ENCODE data around the gene PSD2.

DNA sequence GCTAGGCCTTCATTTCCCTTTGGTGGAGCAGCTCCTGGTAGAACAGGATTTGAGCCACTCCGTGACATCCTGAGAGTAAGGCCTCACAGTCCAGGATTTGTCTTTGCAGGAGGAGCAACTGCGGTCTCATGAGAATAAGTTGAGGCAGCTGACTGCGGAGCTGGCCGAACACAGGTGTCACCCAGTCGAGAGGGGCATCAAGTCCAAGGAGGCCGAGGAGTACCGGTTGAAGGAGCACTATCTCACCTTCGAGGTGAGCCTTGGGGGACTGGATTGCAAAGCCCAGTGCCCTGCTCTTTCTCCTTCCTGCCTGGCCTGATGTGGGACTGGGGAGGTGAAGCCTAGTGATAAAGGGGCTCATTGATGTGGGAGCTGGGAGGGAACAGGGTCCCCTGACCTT lies 44.3 kb downstream of the PSD2 start:
- no peak for TF ChIP-seq POLR2AphosphoS5 (IDR thresholded peaks at IDR 0.05; ENCODE audit: borderline replicate concordance, low read depth, low read length)
- TF ChIP-seq EZH2 (IDR thresholded peaks at IDR 0.05): no peak

Data from SK-N-MC (cell line).